Muscle of arm (tissue), 12 donors: ENCODE results near the gene TP63. TPM values are rescaled to one million over a fixed set of nuclear protein-coding genes. Genes with fewer than 3 reads are reported as not detected.
A peak's percentile ranks its signal among the peaks of the same experiment; 100 is the strongest.
"Not testable (repeated sequence)": the region's sequence is repeated elsewhere in the genome, so short reads cannot be mapped to it uniquely, and the experiment has no call there.

ENCODE experiments used
- DNase-seq: peaks from one replicate; pipeline ENCODE4 v3.0.0-alpha.2; 2013
- polyA plus RNA-seq, 12 donors: library from polyadenylated mRNA; unstranded; fragments of 120-200 nt; gene quantifications; one replicate each; pipeline ENCODE4 v1.2.1, GENCODE V29; 2013; ENCODE audit not compliant: insufficient read length in 12 of 12

Gene TP63
- polyA plus RNA-seq, 12 donors, result 6.9 to 111 (median 15.9) TPM; not detected in 1

- DNase-seq, result no peak
These were observed 90.9 kb downstream of the TP63 start for GRCh38 chr3:189721873-189722665.

- DNase-seq, result peak; percentile 76
These were observed 93.2 kb downstream of the TP63 start for GRCh38 chr3:189724356-189724755.

- DNase-seq, result no peak
These were observed 95.1 kb downstream of the TP63 start for GRCh38 chr3:189726277-189726676.

- DNase-seq, result no peak
These were observed 96.0 kb downstream of the TP63 start for GRCh38 chr3:189727158-189727557.

GRCh38 chr3:189727898-189728297, 96.7 kb downstream of the TP63 start:
- peak; percentile 64 for DNase-seq

- no peak for DNase-seq
These were observed 97.7 kb downstream of the TP63 start for GRCh38 chr3:189728915-189729314.

GRCh38 chr3:189734061-189734460, 102.9 kb downstream of the TP63 start:
- DNase-seq, result no peak

- no peak for DNase-seq
These were observed 104.7 kb downstream of the TP63 start for GRCh38 chr3:189735913-189736312.

- DNase-seq, result no peak
These were observed 105.9 kb downstream of the TP63 start for GRCh38 chr3:189737071-189737470.

- DNase-seq, result no peak
These were observed 106.4 kb downstream of the TP63 start for GRCh38 chr3:189737619-189738018.

- DNase-seq, result no peak
These were observed 108.2 kb downstream of the TP63 start for GRCh38 chr3:189739378-189739777.

- no peak for DNase-seq
These were observed 109.0 kb downstream of the TP63 start for GRCh38 chr3:189740156-189740555.

- DNase-seq, result no peak
These were observed 113.0 kb downstream of the TP63 start for GRCh38 chr3:189744235-189744634.

- no peak for DNase-seq
These were observed 114.4 kb downstream of the TP63 start for GRCh38 chr3:189745622-189746021.

GRCh38 chr3:189748046-189748445, 116.9 kb downstream of the TP63 start:
- DNase-seq, result no peak

GRCh38 chr3:189750972-189751371, 119.8 kb downstream of the TP63 start:
- DNase-seq, result not testable (repeated sequence)

- DNase-seq, result no peak
These were observed 123.2 kb downstream of the TP63 start for GRCh38 chr3:189754356-189754755.

- no peak for DNase-seq
These were observed 125.4 kb downstream of the TP63 start for GRCh38 chr3:189756582-189757078.

- no peak for DNase-seq
These were observed 127.0 kb downstream of the TP63 start for GRCh38 chr3:189758186-189758585.

GRCh38 chr3:189766416-189766815, 135.2 kb downstream of the TP63 start:
- DNase-seq, result no peak

- no peak for DNase-seq
These were observed 140.8 kb downstream of the TP63 start for GRCh38 chr3:189771842-189772450.

- DNase-seq, result no peak
These were observed 141.4 kb downstream of the TP63 start for GRCh38 chr3:189772584-189772983.

- no peak for DNase-seq
These were observed 141.9 kb downstream of the TP63 start for GRCh38 chr3:189773056-189773455.
